H1 (cell line): Measurements from ENCODE around the gene FLRT1. TPM values are rescaled to one million over a fixed set of nuclear protein-coding genes. Genes with fewer than 3 reads are reported as not detected.

ENCODE experiments used
- CTCF ChIA-PET: fragments of 300-600 bp; sonication (Branson Sonifier 250); formaldehyde crosslinking; loops from one replicate; lab custom pipeline; 2021; ENCODE audit not compliant: partially characterized antibody; lab: Charles Lee
- POLR2A ChIA-PET: fragments of 300-600 bp; sonication (Branson Sonifier 250); formaldehyde crosslinking; loops from one replicate; lab custom pipeline; 2021; ENCODE audit warnings: inconsistent platforms; ENCODE audit not compliant: partially characterized antibody; lab: Charles Lee
- DNase-seq, 2 experiments: peaks; one replicate each; pipeline versions ENCODE4 v3.0.0 to v3.0.0-alpha.2; 2010 to 2022; ENCODE audit warnings: low spot score in 2 of 2, low read depth in 1 of 2, mixed read lengths in 1 of 2
- FAIRE-seq: peaks from 2 replicates; lab custom pipeline; 2011; peaks lifted over from hg19 to GRCh38; lab: Jason Lieb, UNC
- H2AFZ ChIP-seq: 2 replicates; pipeline ENCODE4 v1.8.1; 2012; ENCODE audit warnings: low read length, inconsistent platforms
- H2AK5ac ChIP-seq: 2 replicates; pipeline ENCODE4 v1.6.1; 2013; ENCODE audit warnings: low read depth, low read length
- H2BK120ac ChIP-seq: replicated peaks from 2 replicates; pipeline ENCODE3; 2013; ENCODE audit warnings: low read depth, low read length, inconsistent platforms
- H2BK12ac ChIP-seq: 2 replicates; pipeline ENCODE4 v1.6.1; 2013; ENCODE audit warnings: low read depth, low read length
- H2BK15ac ChIP-seq: 2 replicates; pipeline ENCODE4 v1.6.1; 2013; ENCODE audit warnings: low read length
- H2BK20ac ChIP-seq: 2 replicates; pipeline ENCODE4 v1.6.1; 2013; ENCODE audit warnings: low read length
- H2BK5ac ChIP-seq: 2 replicates; pipeline ENCODE4 v1.6.1; 2013; ENCODE audit warnings: low read depth, low read length
- H3K14ac ChIP-seq: 2 replicates; pipeline ENCODE4 v1.6.1; 2013; ENCODE audit warnings: inconsistent platforms; ENCODE audit not compliant: insufficient read length
- H3K18ac ChIP-seq: 2 replicates; pipeline ENCODE4 v1.6.1; 2013; ENCODE audit warnings: low read length; ENCODE audit errors: extremely low read depth
- H3K23ac ChIP-seq: 2 replicates; pipeline ENCODE4 v1.6.1; 2013; ENCODE audit warnings: inconsistent platforms; ENCODE audit not compliant: insufficient read length
- H3K23me2 ChIP-seq: 2 replicates; pipeline ENCODE4 v1.6.1; 2013; ENCODE audit warnings: low read depth, low read length
- H3K27ac ChIP-seq: 2 replicates; pipeline ENCODE4 v1.6.1; 2011; ENCODE audit warnings: low read depth, low read length, inconsistent platforms
- H3K27me3 ChIP-seq, 4 experiments: replicated peaks in 1 of 4; 1 replicate in 1 of 4; 2 replicates in 3 of 4; pipeline versions ENCODE4 v1.6.1 to v1.8.1; 2011 to 2013; ENCODE audit warnings: low read length in 3 of 4, mild to moderate bottlenecking in 3 of 4, inconsistent platforms in 2 of 4, mixed read lengths in 2 of 4, moderate library complexity in 1 of 4; ENCODE audit not compliant: control insufficient read depth in 3 of 4, insufficient read depth in 3 of 4; ENCODE audit errors: extremely low read depth in 1 of 4
- H3K36me3 ChIP-seq, 4 experiments: 2 replicates each; pipeline versions ENCODE4 v1.6.1 to v1.8.1; 2011 to 2013; ENCODE audit warnings: mild to moderate bottlenecking in 4 of 4, low read length in 3 of 4, moderate library complexity in 2 of 4, control low read depth in 1 of 4, inconsistent platforms in 1 of 4; ENCODE audit not compliant: insufficient read depth in 4 of 4, control insufficient read depth in 2 of 4
- H3K4ac ChIP-seq: replicated peaks from 2 replicates; pipeline ENCODE3; 2013; ENCODE audit warnings: low read length, low read depth, mixed read lengths, inconsistent platforms; ENCODE audit not compliant: insufficient read length
- H3K4me1 ChIP-seq, 4 experiments: replicated peaks in 1 of 4; 1 replicate in 1 of 4; 2 replicates in 3 of 4; pipeline versions ENCODE4 v1.6.1 to v1.8.1; 2011 to 2013; ENCODE audit warnings: low read length in 3 of 4, inconsistent platforms in 2 of 4, mixed read lengths in 1 of 4; ENCODE audit not compliant: insufficient read depth in 4 of 4, control insufficient read depth in 3 of 4
- H3K4me2 ChIP-seq, 2 experiments: 2 replicates each; pipeline versions ENCODE4 v1.6.1 to v1.8.1; 2011 to 2013; ENCODE audit warnings: low read depth in 2 of 2, low read length in 2 of 2, control low read depth in 1 of 2, inconsistent platforms in 1 of 2, mild to moderate bottlenecking in 1 of 2; ENCODE audit not compliant: insufficient read depth in 1 of 2
- H3K4me3 ChIP-seq, 4 experiments: fragments of 200-600, 300-600 bp in 1 of 4; sonication (generic), shearing (Covaris generic), sonication (Bioruptor Twin) in 1 of 4; 2 replicates each; pipeline versions ENCODE4 v1.5.1 to v1.8.1; 2011 to 2016; ENCODE audit warnings: low read length in 4 of 4, low read depth in 3 of 4, control low read depth in 2 of 4, inconsistent platforms in 2 of 4, mild to moderate bottlenecking in 2 of 4, mixed read lengths in 1 of 4, moderate library complexity in 1 of 4; ENCODE audit not compliant: insufficient read depth in 2 of 4; ENCODE audit errors: extremely low read depth in 1 of 4
- H3K56ac ChIP-seq: replicated peaks from 2 replicates; pipeline ENCODE3; 2013; ENCODE audit warnings: low read depth, mild to moderate bottlenecking, mixed read lengths, low read length, inconsistent platforms; ENCODE audit not compliant: insufficient read length
- H3K79me1 ChIP-seq: 2 replicates; pipeline ENCODE4 v1.6.1; 2013; ENCODE audit warnings: low read depth, low read length, control low read depth
- H3K79me2 ChIP-seq, 2 experiments: 2 replicates each; pipeline versions ENCODE4 v1.6.1 to v1.8.1; 2012 to 2013; ENCODE audit warnings: low read length in 2 of 2, mild to moderate bottlenecking in 2 of 2, inconsistent platforms in 1 of 2; ENCODE audit not compliant: insufficient read depth in 2 of 2, control insufficient read depth in 1 of 2
- H3K9ac ChIP-seq, 4 experiments: replicated peaks in 1 of 4; 1 replicate in 1 of 4; 2 replicates in 3 of 4; pipeline versions ENCODE4 v1.6.1 to v1.8.1; 2011 to 2013; ENCODE audit warnings: low read depth in 3 of 4, low read length in 3 of 4, control low read depth in 2 of 4, mild to moderate bottlenecking in 2 of 4, moderate library complexity in 2 of 4, inconsistent platforms in 1 of 4; ENCODE audit errors: extremely low read depth in 1 of 4
- H3K9me3 ChIP-seq, 2 experiments: 2 replicates each; pipeline versions ENCODE4 v1.6.1 to v1.8.1; 2012 to 2013; ENCODE audit warnings: mild to moderate bottlenecking in 2 of 2, moderate library complexity in 2 of 2, control low read depth in 1 of 2, inconsistent platforms in 1 of 2, low read depth in 1 of 2, low read length in 1 of 2, mixed read lengths in 1 of 2; ENCODE audit not compliant: insufficient read depth in 2 of 2
- H4K20me1 ChIP-seq, 2 experiments: replicated peaks in 1 of 2; 2 replicates each; pipeline versions ENCODE3 to v1.8.1; 2011 to 2013; ENCODE audit warnings: inconsistent platforms in 2 of 2, low read length in 2 of 2, mild to moderate bottlenecking in 1 of 2; ENCODE audit not compliant: insufficient read depth in 2 of 2, control insufficient read depth in 1 of 2
- H4K5ac ChIP-seq: 2 replicates; pipeline ENCODE4 v1.6.1; 2013; ENCODE audit warnings: low read length, low read depth, mixed read lengths, inconsistent platforms; ENCODE audit not compliant: insufficient read length
- H4K8ac ChIP-seq: 2 replicates; pipeline ENCODE4 v1.8.0; 2013; ENCODE audit warnings: mild to moderate bottlenecking, moderate library complexity, low read length, inconsistent platforms; ENCODE audit not compliant: insufficient read depth; ENCODE audit errors: extremely low read depth
- H4K91ac ChIP-seq: replicated peaks from 2 replicates; pipeline ENCODE3; 2013; ENCODE audit warnings: low read length, mixed read lengths, inconsistent platforms; ENCODE audit not compliant: insufficient read length
- BACH1 ChIP-seq: IDR thresholded peaks from 2 replicates; pipeline ENCODE4 v1.6.1; 2012; ENCODE audit warnings: low read length, improper control_type of control experiment
- JUN ChIP-seq: IDR thresholded peaks from 2 replicates; pipeline ENCODE4 v1.6.1; 2011; ENCODE audit warnings: low read depth, mild to moderate bottlenecking, improper control_type of control experiment, low read length
- SIX5 ChIP-seq: IDR thresholded peaks from 2 replicates; pipeline ENCODE4 v1.6.1; 2011; ENCODE audit warnings: mild to moderate bottlenecking, low read depth, low read length
- SP4 ChIP-seq: IDR thresholded peaks from 2 replicates; pipeline ENCODE4 v1.6.1; 2012; ENCODE audit warnings: low read length, inconsistent platforms
- WGBS, 2 experiments: shearing (Covaris generic) in 1 of 2; methylation state at CpG; one replicate each; pipeline versions ENCODE4 v1.1.6 to v1.1.7; 2013 to 2015; ENCODE audit warnings: low lambda C conversion rate in 2 of 2, mixed read lengths in 2 of 2, inconsistent platforms in 1 of 2, low coverage in 1 of 2, missing lambda C conversion rate in 1 of 2; ENCODE audit not compliant: insufficient replicate concordance in 2 of 2, insufficient coverage in 1 of 2, insufficient read length in 1 of 2; ENCODE audit errors: extremely low coverage in 1 of 2, missing lambda C conversion rate in 1 of 2; 5-methylcytosine and 5-hydroxymethylcytosine counted together
- polyA plus RNA-seq, 7 experiments: library from polyadenylated mRNA; depleted of rRNA in 3 of 7; stranded (reverse) in 5 of 7; unstranded in 2 of 7; fragments of >200 nt in 5 of 7; fragments of 200-250 nt in 2 of 7; gene quantifications; 1 replicate in 5 of 7; 2 replicates in 1 of 7; 4 replicates in 1 of 7; pipeline versions ENCODE4 v1.2.1 to v1.2.3, GENCODE V29; 2011 to 2013; ENCODE audit warnings: missing spikeins in 2 of 7, mixed read lengths in 2 of 7
- total RNA-seq: library from RNA; stranded (reverse); fragmentation: NEBNext Ultra II Directional; extraction: Animal tissue kit (Norgen Biotek cat#: 25700); gene quantifications from 2 replicates; pipeline ENCODE4 v1.2.1, GENCODE V29; 2021

FLRT1 gene
- total and polyA plus RNA-seq, 2 of the 8 experiments (the other 6 are each of a cell fraction or from before 2014, with no cell fraction given), result 0.14 to 0.28 TPM

DNA sequence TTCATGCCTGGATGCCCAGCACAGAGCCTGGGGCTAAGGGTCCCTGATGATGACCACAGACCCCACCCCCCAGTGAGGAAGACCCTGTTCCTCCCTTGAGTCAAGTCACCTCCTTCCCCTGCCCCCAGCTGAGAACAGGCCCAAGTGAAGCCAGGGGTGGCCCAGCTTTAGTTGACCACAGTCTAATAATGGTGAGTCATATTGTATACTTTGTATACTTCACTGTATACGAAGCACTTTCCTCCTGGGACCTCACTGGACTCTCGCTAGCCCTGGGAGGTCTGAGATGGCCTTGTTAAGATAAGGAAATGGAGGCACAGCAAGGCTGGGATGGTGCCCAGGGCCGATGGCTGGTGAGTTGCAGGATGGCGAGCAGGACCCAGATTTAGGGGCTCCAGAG, 3.7 kb upstream of the FLRT1 start:
- Histone ChIP-seq H3K27me3 (peaks cover 34 to 78% (median 69%) of the 10 kb centered on the region in 4 experiments), H2AFZ (no peak overlapping the region), H4K5ac (no peak overlapping the region), H3K9me3 (no peaks in the 10 kb centered on the region), H3K9ac (no peak overlapping the region), H4K20me1 (peaks cover 3 to 7% of the 10 kb centered on the region in 2 experiments), H3K4me1 (peaks cover 17 to 36% (median 28%) of the 10 kb centered on the region in 4 experiments), H3K27ac (no peak overlapping the region), H2BK12ac (no peak overlapping the region; the same call in 1 of the 2 replicates), H3K4me3 (no peak overlapping the region), H3K4ac (no peak overlapping the region), H4K91ac (no peak overlapping the region), H3K79me2 (no peaks in the 10 kb centered on the region), H2BK15ac (no peak overlapping the region), H3K56ac (no peak overlapping the region), H3K4me2 (no peak overlapping the region), H3K18ac (no peak overlapping the region), H3K36me3 (no peaks in the 10 kb centered on the region), H3K23me2 (peaks cover 7% of the 10 kb centered on the region; the same call in 1 of the 2 replicates), H4K8ac (no peak overlapping the region), H2BK20ac (no peak overlapping the region), H2BK120ac (no peak overlapping the region), H2BK5ac (no peak overlapping the region), H3K79me1 (no peaks in the 10 kb centered on the region), H3K23ac (no peak overlapping the region), H2AK5ac (no peak overlapping the region; the same call in 1 of the 2 replicates), H3K14ac (no peak overlapping the region)
- no peak for FAIRE-seq
- DNase-seq, result no peak
- WGBS, 2 experiments, result 92% methylated on average over 4 of the region's 4 CpGs; no CpG with 5 or more reads in 1 of the 2 experiments
- CTCF ChIA-PET, result interaction anchor here (0.8 to 21.2 kb wide), 12 partner anchors 9 to 115 kb away, joined by 3 to 291 read pairs (median 4); no protein-coding TSS in a partner anchor
- POLR2A ChIA-PET, result interaction anchor here (0.9 to 1.5 kb wide), 2 partner anchors 18 to 77 kb away, joined by 3 read pairs; no protein-coding TSS in a partner anchor
- TF ChIP-seq JUN, result no peak
- no peak for TF ChIP-seq BACH1
- TF ChIP-seq SP4, result no peak
- no peak for TF ChIP-seq SIX5
